Osteocyte (in vitro differentiated cells): ENCODE measurements around the gene IDE. TPM values are rescaled to one million over a fixed set of nuclear protein-coding genes. Genes with fewer than 3 reads are reported as not detected.
A peak's percentile ranks its signal among the peaks of the same experiment; 100 is the strongest.

ENCODE experiments used
- DNase-seq: peaks from one replicate; pipeline ENCODE4 v3.0.0; 2021; ENCODE audit warnings: mixed read lengths; ENCODE audit not compliant: unreplicated experiment; ENCODE audit errors: extremely low spot score
- H3K27ac Mint-ChIP-seq: one replicate; pipeline ENCODE4 v1.8.0; 2021; ENCODE audit warnings: mild to moderate bottlenecking, mixed read lengths; ENCODE audit not compliant: unreplicated experiment
- H3K27me3 Mint-ChIP-seq: one replicate; pipeline ENCODE4 v1.8.0; 2021; ENCODE audit warnings: mixed read lengths; ENCODE audit not compliant: unreplicated experiment
- H3K36me3 Mint-ChIP-seq: one replicate; pipeline ENCODE4 v1.8.0; 2021; ENCODE audit warnings: mixed read lengths; ENCODE audit not compliant: unreplicated experiment
- H3K4me1 Mint-ChIP-seq: one replicate; pipeline ENCODE4 v1.8.0; 2021; ENCODE audit warnings: mixed read lengths; ENCODE audit not compliant: unreplicated experiment
- H3K4me3 Mint-ChIP-seq: one replicate; pipeline ENCODE4 v1.8.0; 2021; ENCODE audit warnings: mild to moderate bottlenecking, moderate library complexity, mixed read lengths; ENCODE audit not compliant: unreplicated experiment
- H3K9me3 Mint-ChIP-seq: one replicate; pipeline ENCODE4 v1.8.0; 2021; ENCODE audit warnings: mixed read lengths; ENCODE audit not compliant: unreplicated experiment
- long read RNA-seq: library from polyadenylated mRNA; unstranded; transcript quantifications from one replicate; pipeline ENCODE4 v2.0.0, GENCODE V29; 2021
- total RNA-seq: library from RNA; stranded (reverse); gene quantifications from 2 replicates; pipeline ENCODE4 v1.2.1, GENCODE V29; 2021
- TF ChIP-seq, protein P1 (sequence below): fragments of 200-600 bp; sonication (generic); IDR thresholded peaks from 2 replicates; pipeline ENCODE4 v1.5.0; 2021; ENCODE audit warnings: antibody characterized with exemption, mild to moderate bottlenecking, moderate library complexity

IDE gene
- 42.4 and 46.1 TPM in 2 replicates for total RNA-seq
- long read RNA-seq, full-length matches to known transcripts, result 34 of 77 reads
- long read RNA-seq, partial matches to known transcripts, result 34 of 77 reads
- long read RNA-seq, other reads (novel, unspliced or antisense), result 9 of 77 reads

DNA sequence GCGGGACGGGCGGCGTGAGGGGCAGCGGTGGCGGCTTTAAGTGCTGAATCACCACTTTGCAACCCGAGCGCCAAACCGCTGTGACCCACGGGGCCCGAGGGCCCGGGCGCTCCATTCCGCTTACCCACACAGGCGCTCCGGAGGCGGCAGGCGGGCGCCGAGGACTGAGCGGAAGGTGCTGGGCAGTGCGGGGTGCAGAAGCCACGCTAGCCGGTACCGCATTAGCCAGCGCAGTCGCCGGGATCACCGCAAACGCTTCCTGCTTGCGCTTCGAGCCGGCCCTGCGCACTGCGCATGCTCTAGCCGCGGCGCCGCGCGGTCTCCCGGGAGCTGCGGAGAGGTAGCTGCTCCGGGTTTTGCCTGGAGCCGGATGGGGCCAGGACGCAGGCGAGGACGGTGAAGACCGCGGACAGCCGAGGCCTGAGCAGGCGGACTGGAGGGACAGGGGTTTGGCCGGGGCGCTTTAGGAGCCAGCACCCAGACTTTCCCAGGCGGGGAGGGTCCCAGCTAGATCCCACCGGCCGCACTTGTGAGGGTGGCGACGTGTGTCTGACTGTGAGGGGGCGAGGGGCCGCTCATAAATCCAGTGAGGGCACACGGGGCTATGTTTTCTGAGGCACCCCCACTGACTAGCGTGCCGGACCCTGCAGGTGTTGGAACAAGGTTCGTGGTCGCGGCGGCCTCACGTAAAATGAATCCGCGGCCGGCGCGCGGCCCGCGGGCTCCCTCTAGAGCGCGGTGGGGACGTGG is at the start of gene IDE:
Gene IDE (minus strand): TSS at position 296 of the 750 bp plus-strand sequence. CDS start 74 bp downstream, at position 222.
- Mint-ChIP-seq H3K4me1 (peaks cover 28% of the 10 kb centered on the region), H3K27me3 (no peaks in the 10 kb centered on the region), H3K27ac (peak within 1 kb of the TSS; percentile 94), H3K9me3 (no peaks in the 10 kb centered on the region), H3K4me3 (peak within 1 kb of the TSS; percentile 77), H3K36me3 (peaks cover under 1% of the 10 kb centered on the region)
- DNase-seq, result peak; percentile 96
- TF ChIP-seq, protein P1, sequence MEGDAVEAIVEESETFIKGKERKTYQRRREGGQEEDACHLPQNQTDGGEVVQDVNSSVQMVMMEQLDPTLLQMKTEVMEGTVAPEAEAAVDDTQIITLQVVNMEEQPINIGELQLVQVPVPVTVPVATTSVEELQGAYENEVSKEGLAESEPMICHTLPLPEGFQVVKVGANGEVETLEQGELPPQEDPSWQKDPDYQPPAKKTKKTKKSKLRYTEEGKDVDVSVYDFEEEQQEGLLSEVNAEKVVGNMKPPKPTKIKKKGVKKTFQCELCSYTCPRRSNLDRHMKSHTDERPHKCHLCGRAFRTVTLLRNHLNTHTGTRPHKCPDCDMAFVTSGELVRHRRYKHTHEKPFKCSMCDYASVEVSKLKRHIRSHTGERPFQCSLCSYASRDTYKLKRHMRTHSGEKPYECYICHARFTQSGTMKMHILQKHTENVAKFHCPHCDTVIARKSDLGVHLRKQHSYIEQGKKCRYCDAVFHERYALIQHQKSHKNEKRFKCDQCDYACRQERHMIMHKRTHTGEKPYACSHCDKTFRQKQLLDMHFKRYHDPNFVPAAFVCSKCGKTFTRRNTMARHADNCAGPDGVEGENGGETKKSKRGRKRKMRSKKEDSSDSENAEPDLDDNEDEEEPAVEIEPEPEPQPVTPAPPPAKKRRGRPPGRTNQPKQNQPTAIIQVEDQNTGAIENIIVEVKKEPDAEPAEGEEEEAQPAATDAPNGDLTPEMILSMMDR, result peak; percentile 85

DNA sequence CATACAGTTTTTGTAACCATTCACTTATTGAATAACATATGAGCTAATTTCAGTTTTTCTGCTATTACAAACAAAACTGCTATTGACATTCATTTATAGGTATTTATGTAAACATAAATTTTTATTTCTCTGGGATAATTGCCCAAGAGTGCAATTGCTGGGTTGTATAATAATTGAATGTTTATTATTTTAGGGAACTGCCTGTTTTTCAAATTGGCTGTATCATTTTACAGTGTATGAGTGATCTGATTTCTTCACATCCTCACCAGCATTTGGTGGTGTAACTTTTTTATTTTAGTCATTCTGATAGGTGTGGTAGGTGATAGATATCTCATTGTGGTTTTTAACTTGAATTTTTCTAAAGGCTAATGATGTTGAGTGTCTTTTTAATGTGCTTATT is 45.5 kb upstream of the IDE start:
- no peak for DNase-seq
- Mint-ChIP-seq H3K36me3 (peaks cover 6% of the 10 kb centered on the region), H3K4me1 (no peaks in the 10 kb centered on the region), H3K27ac (no peak overlapping the region), H3K27me3 (no peaks in the 10 kb centered on the region), H3K9me3 (no peaks in the 10 kb centered on the region), H3K4me3 (no peak overlapping the region)
- TF ChIP-seq, protein P1, result no peak

DNA sequence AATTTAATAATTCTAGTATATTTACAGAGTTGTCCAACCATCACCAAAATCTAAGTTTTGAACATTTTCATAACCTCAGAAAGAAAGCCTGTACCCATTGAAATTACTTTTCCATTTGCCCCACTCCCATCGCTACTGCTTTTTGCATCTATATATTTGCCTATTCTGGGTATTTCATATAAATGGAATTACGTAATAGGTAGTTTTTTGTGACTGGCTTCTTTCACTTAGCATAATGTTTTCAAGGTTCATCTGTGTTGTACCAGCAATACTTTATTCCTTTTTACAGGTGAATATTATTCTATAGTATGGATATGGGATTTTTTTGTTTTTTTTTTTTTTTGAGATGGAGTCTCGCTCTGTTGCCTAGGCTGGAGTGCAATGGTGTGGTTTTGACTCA is 41.6 kb upstream of the IDE start:
- H3K27me3 Mint-ChIP-seq, result no peaks in the 10 kb centered on the region
- TF ChIP-seq, protein P1, result no peak
- no peaks in the 10 kb centered on the region for H3K4me1 Mint-ChIP-seq
- no peak overlapping the region for H3K4me3 Mint-ChIP-seq
- no peak overlapping the region for H3K27ac Mint-ChIP-seq
- DNase-seq, result no peak
- H3K9me3 Mint-ChIP-seq, result no peaks in the 10 kb centered on the region
- peaks cover 8% of the 10 kb centered on the region for H3K36me3 Mint-ChIP-seq

DNA sequence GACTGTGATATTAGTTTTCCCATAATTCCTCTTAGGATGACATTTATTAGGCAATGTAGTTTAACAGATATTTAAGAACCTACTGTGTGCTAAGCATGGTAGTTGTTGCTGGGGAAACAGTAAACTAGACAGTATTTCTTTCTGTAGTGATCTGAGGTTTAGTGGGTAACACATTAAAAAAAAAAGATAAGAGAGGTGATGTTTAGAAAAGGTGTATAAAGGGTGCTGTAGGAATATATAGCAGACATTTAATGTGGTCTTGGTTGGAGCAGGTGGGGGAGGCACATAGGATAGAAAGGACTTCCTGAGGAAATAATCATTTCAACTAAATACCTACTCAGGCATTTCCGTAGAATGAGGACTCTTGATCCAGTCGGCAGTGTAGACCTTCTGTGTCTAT is 30.9 kb upstream of the IDE start:
- peaks cover 8% of the 10 kb centered on the region for H3K9me3 Mint-ChIP-seq
- DNase-seq, result no peak
- TF ChIP-seq, protein P1, result no peak
- no peak overlapping the region for H3K4me3 Mint-ChIP-seq
- peaks cover 23% of the 10 kb centered on the region for H3K4me1 Mint-ChIP-seq
- H3K36me3 Mint-ChIP-seq, result peaks cover 7% of the 10 kb centered on the region
- no peaks in the 10 kb centered on the region for H3K27me3 Mint-ChIP-seq
- H3K27ac Mint-ChIP-seq, result peak overlapping the region; percentile 68

DNA sequence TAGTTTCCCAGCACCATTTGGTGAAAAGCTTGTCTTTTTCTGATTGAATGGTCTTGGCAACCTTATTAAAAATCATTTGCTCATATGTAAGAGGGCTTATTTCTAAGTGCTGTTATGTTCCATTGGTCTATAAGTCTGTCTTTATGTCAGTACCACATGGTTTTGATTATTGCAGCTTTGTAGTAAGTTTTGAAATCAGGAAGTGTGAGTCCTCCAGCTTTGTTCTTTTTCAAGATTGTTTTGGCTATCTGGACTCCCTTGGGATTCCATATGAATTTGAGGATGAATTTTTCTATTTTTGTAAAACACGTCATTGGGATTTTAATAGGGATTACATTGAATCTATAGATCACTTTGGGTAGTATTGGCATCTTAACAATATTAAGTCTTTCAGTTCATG is 24.4 kb upstream of the IDE start:
- Mint-ChIP-seq H3K27ac (peak overlapping the region; percentile 15), H3K4me1 (peaks cover 49% of the 10 kb centered on the region), H3K9me3 (peaks cover 15% of the 10 kb centered on the region), H3K4me3 (no peak overlapping the region), H3K36me3 (peaks cover 7% of the 10 kb centered on the region), H3K27me3 (no peaks in the 10 kb centered on the region)
- no peak for DNase-seq
- TF ChIP-seq, protein P1, result no peak
